ENCODE results near the gene CHTF18.

Gene CHTF18

DNA sequence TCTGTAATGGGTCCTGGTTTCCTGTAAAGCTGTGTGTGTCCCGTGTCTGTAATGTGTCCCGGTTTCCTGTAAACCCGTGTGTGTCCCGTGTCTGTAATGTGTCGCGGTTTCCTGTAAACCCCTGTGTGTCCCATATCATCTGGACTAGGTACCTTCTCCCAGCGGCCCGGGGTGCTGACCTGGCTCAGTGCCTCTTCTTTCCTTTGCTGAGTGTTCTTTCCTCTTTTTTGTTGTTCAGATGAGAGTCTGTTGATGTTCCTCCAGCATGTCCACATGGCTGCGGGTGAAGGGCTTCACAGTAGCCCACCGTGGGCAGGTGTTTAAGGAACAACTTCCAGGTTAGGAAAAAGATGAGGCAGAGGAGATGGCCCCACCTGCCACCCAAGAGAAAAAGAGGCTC lies 58.7 kb downstream of the CHTF18 start:
- TF ChIP-seq, protein P1, sequence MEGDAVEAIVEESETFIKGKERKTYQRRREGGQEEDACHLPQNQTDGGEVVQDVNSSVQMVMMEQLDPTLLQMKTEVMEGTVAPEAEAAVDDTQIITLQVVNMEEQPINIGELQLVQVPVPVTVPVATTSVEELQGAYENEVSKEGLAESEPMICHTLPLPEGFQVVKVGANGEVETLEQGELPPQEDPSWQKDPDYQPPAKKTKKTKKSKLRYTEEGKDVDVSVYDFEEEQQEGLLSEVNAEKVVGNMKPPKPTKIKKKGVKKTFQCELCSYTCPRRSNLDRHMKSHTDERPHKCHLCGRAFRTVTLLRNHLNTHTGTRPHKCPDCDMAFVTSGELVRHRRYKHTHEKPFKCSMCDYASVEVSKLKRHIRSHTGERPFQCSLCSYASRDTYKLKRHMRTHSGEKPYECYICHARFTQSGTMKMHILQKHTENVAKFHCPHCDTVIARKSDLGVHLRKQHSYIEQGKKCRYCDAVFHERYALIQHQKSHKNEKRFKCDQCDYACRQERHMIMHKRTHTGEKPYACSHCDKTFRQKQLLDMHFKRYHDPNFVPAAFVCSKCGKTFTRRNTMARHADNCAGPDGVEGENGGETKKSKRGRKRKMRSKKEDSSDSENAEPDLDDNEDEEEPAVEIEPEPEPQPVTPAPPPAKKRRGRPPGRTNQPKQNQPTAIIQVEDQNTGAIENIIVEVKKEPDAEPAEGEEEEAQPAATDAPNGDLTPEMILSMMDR (IDR thresholded peaks at IDR 0.05; ENCODE audit: low read depth, low read length), result no peak
- H3K4me3 ChIP-seq (ENCODE audit: low read depth, low read length), result no peak overlapping the region

Measured in WI38 (cell line).